Loucy (cell line): ENCODE data around the gene NUDT1.
"Not testable (repeated sequence)": the region's sequence is repeated elsewhere in the genome, so short reads cannot be mapped to it uniquely, and the experiment has no call there.

Source experiments
- H2AFZ ChIP-seq: fragments of 200-600 bp; sonication (generic); 2 replicates; pipeline ENCODE4 v1.6.0; 2016; ENCODE audit warnings: antibody characterized with exemption, mild to moderate bottlenecking, low read length, moderate library complexity
- H3F3A ChIP-seq: fragments of 200-600 bp; 2 replicates; pipeline ENCODE4 v1.6.0; 2016; ENCODE audit warnings: antibody characterized with exemption, low read depth, mild to moderate bottlenecking
- H3K27me3 ChIP-seq: fragments of 200-600 bp; sonication (generic); 2 replicates; pipeline ENCODE4 v1.6.1; 2014; ENCODE audit warnings: low read length, mild to moderate bottlenecking; ENCODE audit not compliant: insufficient read depth, poor library complexity, severe bottlenecking
- H3K36me3 ChIP-seq: fragments of 200-600 bp; sonication (generic); 2 replicates; pipeline ENCODE4 v1.6.1; 2016; ENCODE audit warnings: low read length; ENCODE audit not compliant: insufficient read depth
- H3K4me1 ChIP-seq: fragments of 200-600 bp; sonication (generic); 2 replicates; pipeline ENCODE4 v1.5.1; 2014; ENCODE audit warnings: low read length, mild to moderate bottlenecking; ENCODE audit not compliant: insufficient read depth, poor library complexity, severe bottlenecking
- H3K4me2 ChIP-seq: fragments of 200-600 bp; sonication (generic); 2 replicates; pipeline ENCODE4 v1.6.0; 2014; ENCODE audit warnings: antibody characterized with exemption, low read length, low read depth, mild to moderate bottlenecking; ENCODE audit not compliant: poor library complexity, severe bottlenecking
- H3K4me3 ChIP-seq: fragments of 200-600 bp; sonication (generic); 2 replicates; pipeline ENCODE4 v1.5.1; 2014; ENCODE audit warnings: low read length, mild to moderate bottlenecking, mixed read lengths; ENCODE audit not compliant: poor library complexity, severe bottlenecking
- H3K79me2 ChIP-seq: fragments of 200-600 bp; sonication (generic); 2 replicates; pipeline ENCODE4 v1.6.1; 2014; ENCODE audit warnings: low read length; ENCODE audit not compliant: insufficient read depth
- H3K9ac ChIP-seq: fragments of 200-600 bp; sonication (generic); 2 replicates; pipeline ENCODE4 v1.6.0; 2014; ENCODE audit warnings: mild to moderate bottlenecking, low read depth, low read length, moderate library complexity; ENCODE audit not compliant: poor library complexity, severe bottlenecking
- H3K9me2 ChIP-seq: fragments of 200-600 bp; sonication (generic); replicated peaks from 2 replicates; pipeline ENCODE4 v1.6.1; 2016; ENCODE audit warnings: low read depth, low read length, mixed read lengths
- H3K9me3 ChIP-seq: fragments of 200-600 bp; sonication (generic); 2 replicates; pipeline ENCODE4 v1.6.1; 2014; ENCODE audit warnings: mild to moderate bottlenecking, antibody characterized with exemption, low read length, low read depth; ENCODE audit not compliant: insufficient read depth
- H4K20me1 ChIP-seq: fragments of 200-600 bp; sonication (generic); 2 replicates; pipeline ENCODE4 v1.6.0; 2014; ENCODE audit warnings: antibody characterized with exemption, low read length, mild to moderate bottlenecking; ENCODE audit not compliant: insufficient read depth, poor library complexity, severe bottlenecking
- CTCF ChIP-seq: fragments of 200-600 bp; sonication (generic); conservative IDR thresholded peaks from 2 replicates; pipeline ENCODE4 v1.5.1; 2014; ENCODE audit warnings: mild to moderate bottlenecking, antibody characterized with exemption, low read length
- EZH2phosphoT487 ChIP-seq: fragments of 200-600 bp; IDR thresholded peaks from 2 replicates; pipeline ENCODE4 v1.6.1; 2018; ENCODE audit warnings: antibody characterized with exemption, mild to moderate bottlenecking, moderate library complexity, borderline replicate concordance

The NUDT1 gene

GRCh38 chr7:2266911-2267310 lies 24.9 kb downstream of the NUDT1 start:
- H3K9me2 ChIP-seq: no peaks in the 10 kb centered on the region
- no peaks in the 10 kb centered on the region for H3F3A ChIP-seq

GRCh38 chr7:2269089-2269990 lies 27.3 kb downstream of the NUDT1 start:
- H3F3A ChIP-seq, H3K9me2 ChIP-seq, H3K4me3 ChIP-seq, H4K20me1 ChIP-seq, H3K9me3 ChIP-seq, H3K9ac ChIP-seq, H3K79me2 ChIP-seq, H2AFZ ChIP-seq, H3K4me2 ChIP-seq, H3K36me3 ChIP-seq, H3K27me3 ChIP-seq, H3K4me1 ChIP-seq: not testable (repeated sequence)

More at GRCh38 chr7:2266911-2267310, 24.9 kb downstream of the NUDT1 start:
- TF ChIP-seq EZH2phosphoT487 (no peak), CTCF (no peak)
- Histone ChIP-seq H3K4me2 (no peak overlapping the region), H3K9me3 (no peaks in the 10 kb centered on the region), H3K36me3 (peaks cover 6% of the 10 kb centered on the region; the same call in 1 of the 2 replicates), H3K4me1 (no peaks in the 10 kb centered on the region), H4K20me1 (no peaks in the 10 kb centered on the region), H3K9ac (no peak overlapping the region), H3K79me2 (no peaks in the 10 kb centered on the region), H3K27me3 (no peaks in the 10 kb centered on the region), H2AFZ (no peak overlapping the region), H3K4me3 (no peak overlapping the region)

GRCh38 chr7:2269991-2270460 lies 28.0 kb downstream of the NUDT1 start:
- no peak overlapping the region for H3K4me3 ChIP-seq
- H3K4me2 ChIP-seq: no peak overlapping the region
- no peaks in the 10 kb centered on the region for H3K79me2 ChIP-seq
- no peak overlapping the region for H3K9ac ChIP-seq
- no peak overlapping the region for H2AFZ ChIP-seq
- H3F3A ChIP-seq: no peaks in the 10 kb centered on the region
- H3K4me1 ChIP-seq: no peaks in the 10 kb centered on the region
- peaks cover 6% of the 10 kb centered on the region; the same call in 1 of the 2 replicates for H3K36me3 ChIP-seq
- no peaks in the 10 kb centered on the region for H3K9me2 ChIP-seq
- H3K9me3 ChIP-seq: no peaks in the 10 kb centered on the region
- no peaks in the 10 kb centered on the region for H4K20me1 ChIP-seq
- H3K27me3 ChIP-seq: no peaks in the 10 kb centered on the region
- TF ChIP-seq CTCF: no peak
- no peak for TF ChIP-seq EZH2phosphoT487
